Vagina (tissue), 2 donors: Measurements from ENCODE around the gene TGDS.

Experiments used
- POLR2A ChIP-seq, 2 donors: fragments of 450-650 bp; IDR thresholded peaks; one replicate each; pipeline ENCODE4 v1.6.1; 2017; ENCODE audit warnings: antibody characterized with exemption in 2 of 2, mild to moderate bottlenecking in 2 of 2, moderate library complexity in 2 of 2
- POLR2AphosphoS5 ChIP-seq, 2 donors: sonication (generic); formaldehyde crosslinking; IDR thresholded peaks; one replicate each; pipeline ENCODE4 v1.9.0; 2017; ENCODE audit warnings: antibody characterized with exemption in 2 of 2, mild to moderate bottlenecking in 2 of 2, low read depth in 1 of 2; ENCODE audit not compliant: insufficient read depth in 1 of 2
- TF ChIP-seq, protein P1 (sequence below), 3 experiments: fragments of 450-650 bp in 2 of 3; fragments of 200-600 bp in 1 of 3; sonication (generic) in 1 of 3; IDR thresholded peaks; one replicate each; pipeline ENCODE4 v1.5.1; 2017 to 2019; ENCODE audit warnings: antibody characterized with exemption in 3 of 3, mild to moderate bottlenecking in 2 of 3, moderate library complexity in 2 of 3

DNA sequence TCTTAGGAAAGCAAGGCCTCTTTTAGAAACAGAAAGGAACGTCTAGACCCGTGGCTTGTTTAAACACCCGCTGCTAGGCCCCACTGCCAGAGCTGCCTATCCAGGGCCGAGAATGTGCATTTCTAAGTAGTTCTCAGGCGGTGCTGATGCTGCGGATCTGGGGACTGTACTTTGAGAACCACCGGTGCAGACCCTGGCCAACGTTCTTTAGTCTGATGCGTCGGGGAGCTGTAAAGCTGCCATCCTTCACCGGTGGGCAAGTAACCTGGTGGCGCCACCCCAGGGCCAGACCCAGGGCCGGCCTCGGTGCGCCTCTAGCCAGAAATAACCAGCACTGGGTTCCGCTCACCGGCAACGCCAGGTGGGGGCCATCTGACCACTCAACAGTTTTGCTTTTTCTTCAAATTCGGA, 47.1 kb downstream of the TGDS start:
- TF ChIP-seq, protein P1, sequence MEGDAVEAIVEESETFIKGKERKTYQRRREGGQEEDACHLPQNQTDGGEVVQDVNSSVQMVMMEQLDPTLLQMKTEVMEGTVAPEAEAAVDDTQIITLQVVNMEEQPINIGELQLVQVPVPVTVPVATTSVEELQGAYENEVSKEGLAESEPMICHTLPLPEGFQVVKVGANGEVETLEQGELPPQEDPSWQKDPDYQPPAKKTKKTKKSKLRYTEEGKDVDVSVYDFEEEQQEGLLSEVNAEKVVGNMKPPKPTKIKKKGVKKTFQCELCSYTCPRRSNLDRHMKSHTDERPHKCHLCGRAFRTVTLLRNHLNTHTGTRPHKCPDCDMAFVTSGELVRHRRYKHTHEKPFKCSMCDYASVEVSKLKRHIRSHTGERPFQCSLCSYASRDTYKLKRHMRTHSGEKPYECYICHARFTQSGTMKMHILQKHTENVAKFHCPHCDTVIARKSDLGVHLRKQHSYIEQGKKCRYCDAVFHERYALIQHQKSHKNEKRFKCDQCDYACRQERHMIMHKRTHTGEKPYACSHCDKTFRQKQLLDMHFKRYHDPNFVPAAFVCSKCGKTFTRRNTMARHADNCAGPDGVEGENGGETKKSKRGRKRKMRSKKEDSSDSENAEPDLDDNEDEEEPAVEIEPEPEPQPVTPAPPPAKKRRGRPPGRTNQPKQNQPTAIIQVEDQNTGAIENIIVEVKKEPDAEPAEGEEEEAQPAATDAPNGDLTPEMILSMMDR (IDR thresholded peaks at IDR 0.05): no peak
- TF ChIP-seq POLR2AphosphoS5 (IDR thresholded peaks at IDR 0.05; ENCODE audit: insufficient read depth in 1 of 2, low read depth in 1 of 2): peak in 1 of 2 donors; percentile 48
- no peak for TF ChIP-seq POLR2A (IDR thresholded peaks at IDR 0.05)
